ENCODE results near the gene STH.

DNA sequence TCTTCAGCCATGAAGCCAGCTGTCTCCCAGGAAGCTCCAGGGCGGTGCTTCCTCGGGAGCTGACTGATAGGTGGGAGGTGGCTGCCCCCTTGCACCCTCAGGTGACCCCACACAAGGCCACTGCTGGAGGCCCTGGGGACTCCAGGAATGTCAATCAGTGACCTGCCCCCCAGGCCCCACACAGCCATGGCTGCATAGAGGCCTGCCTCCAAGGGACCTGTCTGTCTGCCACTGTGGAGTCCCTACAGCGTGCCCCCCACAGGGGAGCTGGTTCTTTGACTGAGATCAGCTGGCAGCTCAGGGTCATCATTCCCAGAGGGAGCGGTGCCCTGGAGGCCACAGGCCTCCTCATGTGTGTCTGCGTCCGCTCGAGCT lies 14.1 kb downstream of the STH start:
- TF ChIP-seq, protein P1, sequence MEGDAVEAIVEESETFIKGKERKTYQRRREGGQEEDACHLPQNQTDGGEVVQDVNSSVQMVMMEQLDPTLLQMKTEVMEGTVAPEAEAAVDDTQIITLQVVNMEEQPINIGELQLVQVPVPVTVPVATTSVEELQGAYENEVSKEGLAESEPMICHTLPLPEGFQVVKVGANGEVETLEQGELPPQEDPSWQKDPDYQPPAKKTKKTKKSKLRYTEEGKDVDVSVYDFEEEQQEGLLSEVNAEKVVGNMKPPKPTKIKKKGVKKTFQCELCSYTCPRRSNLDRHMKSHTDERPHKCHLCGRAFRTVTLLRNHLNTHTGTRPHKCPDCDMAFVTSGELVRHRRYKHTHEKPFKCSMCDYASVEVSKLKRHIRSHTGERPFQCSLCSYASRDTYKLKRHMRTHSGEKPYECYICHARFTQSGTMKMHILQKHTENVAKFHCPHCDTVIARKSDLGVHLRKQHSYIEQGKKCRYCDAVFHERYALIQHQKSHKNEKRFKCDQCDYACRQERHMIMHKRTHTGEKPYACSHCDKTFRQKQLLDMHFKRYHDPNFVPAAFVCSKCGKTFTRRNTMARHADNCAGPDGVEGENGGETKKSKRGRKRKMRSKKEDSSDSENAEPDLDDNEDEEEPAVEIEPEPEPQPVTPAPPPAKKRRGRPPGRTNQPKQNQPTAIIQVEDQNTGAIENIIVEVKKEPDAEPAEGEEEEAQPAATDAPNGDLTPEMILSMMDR (conservative IDR thresholded peaks at IDR 0.05; ENCODE audit: low read depth in 2 of 2): no peak
- no peak for TF ChIP-seq POLR2AphosphoS5 (IDR thresholded peaks at IDR 0.05; ENCODE audit: low read depth)
- TF ChIP-seq EZH2 (IDR thresholded peaks at IDR 0.05; ENCODE audit: low read depth, unreplicated experiment): no peak
- no peak for TF ChIP-seq CREB1 (CRISPR knock-in tag; IDR thresholded peaks at IDR 0.05; ENCODE audit: low read depth)
- no peak for TF ChIP-seq ETS1 (IDR thresholded peaks at IDR 0.05)
- no peak for TF ChIP-seq JUNB (IDR thresholded peaks at IDR 0.05; ENCODE audit: unreplicated experiment)
- TF ChIP-seq ZNF331 (CRISPR knock-in tag; IDR thresholded peaks at IDR 0.05; ENCODE audit: low read depth): no peak

Data from GM23338 (cell line).